ENCODE data around the gene TRAPPC3.

DNA sequence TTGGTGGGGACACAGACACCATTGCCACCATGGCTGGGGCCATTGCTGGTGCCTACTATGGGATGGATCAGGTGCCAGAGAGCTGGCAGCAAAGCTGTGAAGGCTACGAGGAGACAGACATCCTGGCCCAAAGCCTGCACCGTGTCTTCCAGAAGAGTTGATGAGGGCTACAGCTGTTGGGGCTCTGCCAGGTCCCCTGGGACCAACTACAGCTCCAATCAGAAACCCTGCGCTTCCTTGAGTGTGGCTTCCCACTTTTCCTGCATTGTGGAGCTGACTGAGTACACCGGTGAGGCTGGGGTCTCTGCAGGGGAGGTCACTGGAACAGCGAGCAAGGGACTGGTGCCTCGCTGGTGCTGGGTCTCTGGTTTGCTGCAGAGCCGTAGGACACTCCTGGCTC lies 56.1 kb downstream of the TRAPPC3 start:
- TF ChIP-seq, protein P1, sequence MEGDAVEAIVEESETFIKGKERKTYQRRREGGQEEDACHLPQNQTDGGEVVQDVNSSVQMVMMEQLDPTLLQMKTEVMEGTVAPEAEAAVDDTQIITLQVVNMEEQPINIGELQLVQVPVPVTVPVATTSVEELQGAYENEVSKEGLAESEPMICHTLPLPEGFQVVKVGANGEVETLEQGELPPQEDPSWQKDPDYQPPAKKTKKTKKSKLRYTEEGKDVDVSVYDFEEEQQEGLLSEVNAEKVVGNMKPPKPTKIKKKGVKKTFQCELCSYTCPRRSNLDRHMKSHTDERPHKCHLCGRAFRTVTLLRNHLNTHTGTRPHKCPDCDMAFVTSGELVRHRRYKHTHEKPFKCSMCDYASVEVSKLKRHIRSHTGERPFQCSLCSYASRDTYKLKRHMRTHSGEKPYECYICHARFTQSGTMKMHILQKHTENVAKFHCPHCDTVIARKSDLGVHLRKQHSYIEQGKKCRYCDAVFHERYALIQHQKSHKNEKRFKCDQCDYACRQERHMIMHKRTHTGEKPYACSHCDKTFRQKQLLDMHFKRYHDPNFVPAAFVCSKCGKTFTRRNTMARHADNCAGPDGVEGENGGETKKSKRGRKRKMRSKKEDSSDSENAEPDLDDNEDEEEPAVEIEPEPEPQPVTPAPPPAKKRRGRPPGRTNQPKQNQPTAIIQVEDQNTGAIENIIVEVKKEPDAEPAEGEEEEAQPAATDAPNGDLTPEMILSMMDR (IDR thresholded peaks at IDR 0.05), result no peak
- TF ChIP-seq ZFX (IDR thresholded peaks at IDR 0.05; ENCODE audit: borderline replicate concordance), result no peak
